SW480 (cell line): ENCODE results near the gene SUGP1.
"Not testable (repeated sequence)": the region's sequence is repeated elsewhere in the genome, so short reads cannot be mapped to it uniquely, and the experiment has no call there.

Experiments used
- DNase-seq: peaks from one replicate; pipeline ENCODE4 v3.0.0-alpha.2; 2016; ENCODE audit warnings: low spot score

Gene SUGP1, protein sequence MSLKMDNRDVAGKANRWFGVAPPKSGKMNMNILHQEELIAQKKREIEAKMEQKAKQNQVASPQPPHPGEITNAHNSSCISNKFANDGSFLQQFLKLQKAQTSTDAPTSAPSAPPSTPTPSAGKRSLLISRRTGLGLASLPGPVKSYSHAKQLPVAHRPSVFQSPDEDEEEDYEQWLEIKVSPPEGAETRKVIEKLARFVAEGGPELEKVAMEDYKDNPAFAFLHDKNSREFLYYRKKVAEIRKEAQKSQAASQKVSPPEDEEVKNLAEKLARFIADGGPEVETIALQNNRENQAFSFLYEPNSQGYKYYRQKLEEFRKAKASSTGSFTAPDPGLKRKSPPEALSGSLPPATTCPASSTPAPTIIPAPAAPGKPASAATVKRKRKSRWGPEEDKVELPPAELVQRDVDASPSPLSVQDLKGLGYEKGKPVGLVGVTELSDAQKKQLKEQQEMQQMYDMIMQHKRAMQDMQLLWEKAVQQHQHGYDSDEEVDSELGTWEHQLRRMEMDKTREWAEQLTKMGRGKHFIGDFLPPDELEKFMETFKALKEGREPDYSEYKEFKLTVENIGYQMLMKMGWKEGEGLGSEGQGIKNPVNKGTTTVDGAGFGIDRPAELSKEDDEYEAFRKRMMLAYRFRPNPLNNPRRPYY

DNA sequence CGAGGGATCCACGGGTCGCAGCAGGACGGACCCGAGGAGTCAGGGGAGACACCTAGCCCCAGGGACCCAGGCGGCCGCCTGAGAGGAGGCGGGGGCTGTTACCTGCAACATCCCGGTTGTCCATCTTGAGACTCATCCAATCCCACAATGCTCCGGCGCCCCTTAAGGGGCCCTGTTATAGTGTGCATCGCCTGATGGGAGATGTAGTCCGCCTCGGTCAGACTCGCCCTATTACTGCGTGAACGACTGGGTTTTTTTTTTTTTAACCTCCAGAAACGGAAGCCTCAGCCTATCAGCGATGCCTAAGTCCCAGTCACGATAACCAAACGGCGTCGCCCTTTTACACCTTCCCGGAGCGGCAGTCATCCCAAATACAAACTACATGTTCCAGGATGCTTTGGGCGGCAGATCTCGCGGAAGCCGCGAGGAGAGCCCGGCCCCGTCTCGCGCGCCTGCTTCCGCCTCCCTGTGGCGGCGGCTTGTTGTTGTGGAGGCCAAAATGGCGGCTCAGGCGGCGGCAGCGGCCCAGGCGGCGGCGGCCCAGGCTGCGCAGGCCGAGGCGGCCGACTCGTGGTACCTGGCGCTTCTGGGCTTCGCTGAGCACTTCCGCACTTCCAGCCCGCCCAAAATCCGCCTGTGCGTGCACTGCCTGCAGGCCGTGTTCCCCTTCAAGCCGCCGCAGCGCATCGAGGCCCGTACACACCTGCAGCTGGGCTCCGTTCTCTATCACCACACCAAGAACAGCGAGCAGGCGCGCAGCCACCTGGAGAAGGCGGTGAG, at the start of gene SUGP1, which contains the start of gene MAU2:
TSS of gene SUGP1 (minus strand) at position 149 of the 780 bp plus-strand sequence. CDS start at position 136, 13 bp downstream.
TSS of gene MAU2 (plus strand) at position 469 of the 780 bp plus-strand sequence. CDS start at position 500, 31 bp downstream.
- DNase-seq = peak; percentile 94

- no peak for DNase-seq
These were observed 47.8 kb upstream of the SUGP1 start for GRCh38 chr19:19368087-19368486.

GRCh38 chr19:19366434-19367396, 46.4 kb upstream of the SUGP1 start:
- DNase-seq = peak; percentile 88

- no peak for DNase-seq
These were observed 41.8 kb upstream of the SUGP1 start for GRCh38 chr19:19362075-19362474.

GRCh38 chr19:19361075-19361594, 40.8 kb upstream of the SUGP1 start:
- peak; percentile 85 for DNase-seq

GRCh38 chr19:19356901-19357566, 36.7 kb upstream of the SUGP1 start:
- no peak for DNase-seq

DNA sequence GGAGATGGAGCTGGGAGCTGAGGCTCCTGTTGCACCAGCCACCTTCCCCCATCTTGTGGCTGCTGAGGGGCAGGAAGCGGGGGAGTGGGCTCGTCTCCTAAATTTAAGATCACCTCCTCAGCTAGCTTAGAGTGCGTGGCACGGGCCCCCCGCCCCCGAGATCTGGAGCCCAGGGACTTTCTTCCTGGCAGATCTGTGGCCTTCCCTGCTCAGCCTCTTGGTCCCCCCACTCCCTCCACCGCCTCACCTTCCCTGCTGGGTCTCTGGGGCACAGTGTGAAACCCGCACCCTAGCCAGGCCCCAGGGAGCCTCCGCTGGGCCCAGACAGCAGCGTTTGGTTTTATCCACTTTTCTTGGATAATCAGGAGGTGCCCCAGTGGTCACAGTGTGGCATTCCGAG, 36.2 kb upstream of the SUGP1 start:
- DNase-seq = no peak

DNA sequence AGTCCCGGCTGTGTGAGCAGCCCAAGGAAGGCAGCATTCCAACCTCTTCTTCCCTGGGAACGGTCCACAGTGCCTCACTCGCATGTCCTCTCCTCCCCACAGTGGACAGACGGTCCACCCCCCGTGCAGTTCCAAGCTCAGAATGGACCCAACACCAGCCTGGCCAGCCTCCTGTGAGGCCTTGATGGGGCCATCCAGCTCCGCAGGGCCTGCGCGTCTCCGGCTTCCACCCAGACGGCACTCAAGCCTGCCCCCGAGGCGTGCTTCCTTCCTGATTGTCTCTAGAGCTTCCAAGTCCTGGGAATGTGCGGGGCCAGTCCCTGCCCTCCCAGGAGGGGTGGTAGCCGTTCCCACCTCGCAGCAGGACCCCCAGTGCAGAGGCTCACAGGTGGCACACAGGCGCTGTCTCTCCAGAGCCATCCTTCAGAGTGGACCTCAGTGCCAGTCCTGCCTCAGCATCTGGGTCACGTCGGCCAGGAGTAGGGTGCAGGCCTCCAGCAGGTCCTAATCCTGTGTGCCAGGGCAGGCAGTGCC, 35.4 kb upstream of the SUGP1 start:
- no peak for DNase-seq

- no peak for DNase-seq
These were observed 34.6 kb upstream of the SUGP1 start for GRCh38 chr19:19354932-19355331.

- DNase-seq = no peak
These were observed 33.7 kb upstream of the SUGP1 start for GRCh38 chr19:19354007-19354406.

- no peak for DNase-seq
These were observed 32.5 kb upstream of the SUGP1 start for GRCh38 chr19:19352823-19353222.

DNA sequence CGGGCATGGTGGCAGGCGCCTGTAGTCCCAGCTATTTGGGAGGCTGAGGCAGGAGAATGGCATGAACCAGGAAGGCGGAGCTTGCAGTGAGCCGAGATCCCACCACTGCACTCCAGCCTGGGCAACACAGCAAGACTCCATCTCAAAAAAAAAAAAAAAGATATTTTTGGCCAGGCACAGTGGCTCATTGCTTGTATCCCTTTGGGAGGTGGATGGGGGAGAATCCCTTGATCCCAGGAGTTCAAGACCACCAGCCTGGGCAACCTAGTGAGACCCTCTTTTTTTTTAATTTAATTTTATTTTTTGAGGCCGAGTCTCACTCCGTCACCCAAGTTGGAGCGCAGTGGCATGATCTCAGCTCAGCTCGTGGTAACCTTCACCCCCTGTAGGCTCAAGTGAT, 30.4 kb upstream of the SUGP1 start:
- DNase-seq = not testable (repeated sequence)

DNA sequence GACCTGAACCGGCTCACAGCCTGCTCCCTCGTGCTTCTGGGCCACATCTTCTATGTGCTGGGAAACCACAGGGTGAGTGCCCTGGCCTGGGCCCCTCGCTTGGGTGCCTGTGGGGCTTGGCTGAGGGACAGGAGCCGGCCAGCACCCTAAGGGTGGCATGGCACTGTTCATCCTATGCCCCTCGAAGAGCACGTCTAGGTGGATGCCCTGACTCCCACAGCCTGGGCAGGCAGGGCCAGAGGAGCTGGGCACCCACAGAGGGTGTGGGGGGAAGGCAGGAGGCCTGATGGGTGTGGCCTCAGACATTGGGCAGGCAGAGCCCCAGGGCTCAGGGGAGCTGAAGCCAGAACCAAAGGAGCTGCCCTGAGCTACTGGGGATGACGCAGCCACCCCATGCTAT, 29.1 kb upstream of the SUGP1 start:
- DNase-seq = no peak

- no peak for DNase-seq
These were observed 28.0 kb upstream of the SUGP1 start for GRCh38 chr19:19348266-19348665.

DNA sequence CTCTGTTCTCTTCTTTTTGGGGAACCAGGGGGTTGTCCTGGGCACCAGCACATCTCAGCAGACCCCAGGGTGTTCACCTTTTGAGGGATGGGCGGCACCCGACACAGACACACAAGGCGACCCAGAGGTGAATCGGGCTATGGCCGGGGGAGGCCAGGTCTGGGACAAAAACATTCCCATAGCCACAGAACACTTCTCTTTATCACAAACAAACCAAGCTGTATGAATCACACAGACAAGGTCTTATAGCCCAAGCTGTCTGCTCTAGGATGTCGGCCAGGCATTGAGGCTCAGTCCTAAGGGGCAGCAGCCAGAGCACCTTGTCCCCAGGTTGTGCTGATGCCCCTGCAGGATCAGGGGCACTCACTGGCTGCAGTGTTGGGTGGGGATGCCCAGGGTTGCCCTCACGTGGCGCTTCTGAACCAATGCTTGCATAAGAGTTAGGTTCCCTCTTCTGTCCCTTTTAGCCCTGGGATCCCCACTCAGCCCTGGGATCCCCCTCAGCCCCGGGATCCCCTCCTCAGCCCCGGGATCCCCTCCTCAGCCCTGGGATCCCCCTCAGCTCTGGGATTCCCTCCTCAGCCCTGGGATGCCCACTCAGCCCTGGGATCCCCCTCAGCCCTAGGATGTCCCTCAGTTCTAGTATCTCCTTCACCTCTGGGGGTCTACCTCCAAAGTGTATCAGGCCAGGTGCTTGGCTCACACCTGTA, 27.2 kb upstream of the SUGP1 start:
- no peak for DNase-seq

GRCh38 chr19:19345970-19346369, 25.7 kb upstream of the SUGP1 start:
- DNase-seq = no peak

- no peak for DNase-seq
These were observed 24.9 kb upstream of the SUGP1 start for GRCh38 chr19:19345232-19345631.

GRCh38 chr19:19343762-19344161, 23.5 kb upstream of the SUGP1 start:
- DNase-seq = no peak

- DNase-seq = no peak
These were observed 22.7 kb upstream of the SUGP1 start for GRCh38 chr19:19343016-19343362.
